AG20443 (cell line): ENCODE measurements around the gene NPY4R.
"Not testable (repeated sequence)": the region's sequence is repeated elsewhere in the genome, so short reads cannot be mapped to it uniquely, and the experiment has no call there.

Experiments used
- DNase-seq: peaks from one replicate; pipeline ENCODE4 v3.0.0; 2012; ENCODE audit warnings: low spot score, mixed read lengths

Gene NPY4R

GRCh38 chr10:46457071-46457470 is 8.7 kb downstream of the NPY4R start:
- not testable (repeated sequence) for DNase-seq

- DNase-seq = not testable (repeated sequence)
Observed at GRCh38 chr10:46455992-46456391, 9.8 kb downstream of the NPY4R start.

- not testable (repeated sequence) for DNase-seq
Observed at GRCh38 chr10:46451365-46451764, 14.4 kb downstream of the NPY4R start.

DNA sequence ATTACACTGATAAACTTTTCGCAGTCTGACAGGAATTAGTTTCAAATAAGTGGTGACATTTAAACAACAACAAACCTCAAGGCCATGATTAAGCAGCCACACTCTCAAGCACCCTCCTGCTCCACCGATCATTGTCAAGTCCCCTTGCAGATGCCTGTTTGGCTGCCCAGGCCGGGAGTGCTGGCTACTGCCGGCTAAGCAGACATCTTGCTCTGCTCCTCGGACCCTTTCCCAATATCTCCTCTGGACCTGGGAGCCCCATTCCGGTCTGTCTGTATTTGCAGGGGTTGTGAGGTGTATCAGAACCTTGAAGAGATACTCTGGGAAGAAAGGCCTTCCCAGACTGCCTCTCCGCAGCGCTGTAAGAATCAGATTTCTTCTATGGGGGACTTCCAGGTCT is 14.9 kb downstream of the NPY4R start:
- not testable (repeated sequence) for DNase-seq

- not testable (repeated sequence) for DNase-seq
Observed at GRCh38 chr10:46447439-46447838, 18.3 kb downstream of the NPY4R start.

- not testable (repeated sequence) for DNase-seq
Observed at GRCh38 chr10:46445389-46446122, 20.2 kb downstream of the NPY4R start.

GRCh38 chr10:46443422-46443821 is 22.3 kb downstream of the NPY4R start:
- not testable (repeated sequence) for DNase-seq

GRCh38 chr10:46442706-46443275 is 23.0 kb downstream of the NPY4R start:
- not testable (repeated sequence) for DNase-seq

DNA sequence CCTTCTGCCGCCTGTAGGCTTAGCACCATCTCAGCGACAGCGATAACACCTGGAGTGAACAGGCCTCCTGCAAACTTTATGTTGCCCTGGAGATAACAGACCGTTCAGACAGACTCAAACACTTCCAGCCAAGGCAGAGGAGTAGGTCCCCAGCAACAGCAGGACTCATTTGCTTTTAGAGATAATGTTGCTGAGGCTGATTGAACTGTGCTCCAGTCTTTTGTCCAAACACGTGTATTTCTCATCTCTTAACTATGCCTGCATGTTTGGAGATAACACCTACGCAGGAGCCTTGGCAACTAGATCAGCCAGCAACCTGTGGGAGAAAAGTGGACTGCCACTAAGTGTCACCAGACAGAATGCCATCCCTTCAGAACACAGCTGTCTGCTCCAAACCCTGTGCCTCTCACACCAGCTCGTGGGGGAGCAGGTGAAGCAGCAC is 23.9 kb downstream of the NPY4R start:
- peak; percentile 1 for DNase-seq

DNA sequence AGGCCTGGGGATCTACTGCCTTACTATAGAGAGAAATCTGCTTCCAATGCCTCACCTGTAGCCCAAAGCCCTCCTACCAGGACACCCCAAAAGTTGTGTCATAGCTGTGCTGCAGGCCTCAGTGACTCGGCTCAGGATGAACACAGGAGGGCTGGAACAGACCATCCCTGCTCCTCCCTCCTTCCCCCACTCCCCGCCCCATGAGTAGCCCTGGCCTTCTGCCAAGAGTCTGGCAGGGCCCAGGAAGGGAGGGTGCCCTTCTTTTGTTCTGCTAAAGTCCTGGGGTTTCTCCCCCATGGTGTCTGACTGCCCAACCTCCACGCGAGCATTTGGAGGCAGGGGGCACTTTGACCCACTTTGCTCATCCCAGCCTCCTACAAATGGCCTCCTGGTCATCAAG is 24.8 kb downstream of the NPY4R start:
- DNase-seq = not testable (repeated sequence)

DNA sequence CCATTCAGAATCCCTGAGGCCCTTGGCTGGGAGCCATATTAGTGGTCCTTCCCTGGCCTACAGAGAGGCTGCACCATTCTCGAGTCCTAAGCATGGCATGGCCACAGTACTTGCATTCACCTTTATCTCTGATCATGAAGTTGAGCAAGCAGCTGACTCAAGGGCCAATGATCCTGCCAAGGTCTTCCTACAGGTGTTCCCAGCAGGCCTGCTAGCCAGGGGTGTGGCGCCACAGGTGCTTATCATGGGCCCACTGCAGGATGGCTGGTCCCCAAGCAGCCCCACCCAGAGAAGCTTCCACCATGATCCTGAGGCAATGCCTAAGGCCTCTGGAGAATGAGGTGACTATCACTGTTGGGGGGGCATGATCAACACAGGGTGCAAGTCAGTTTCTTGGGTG is 42.2 kb downstream of the NPY4R start:
- DNase-seq = not testable (repeated sequence)

DNA sequence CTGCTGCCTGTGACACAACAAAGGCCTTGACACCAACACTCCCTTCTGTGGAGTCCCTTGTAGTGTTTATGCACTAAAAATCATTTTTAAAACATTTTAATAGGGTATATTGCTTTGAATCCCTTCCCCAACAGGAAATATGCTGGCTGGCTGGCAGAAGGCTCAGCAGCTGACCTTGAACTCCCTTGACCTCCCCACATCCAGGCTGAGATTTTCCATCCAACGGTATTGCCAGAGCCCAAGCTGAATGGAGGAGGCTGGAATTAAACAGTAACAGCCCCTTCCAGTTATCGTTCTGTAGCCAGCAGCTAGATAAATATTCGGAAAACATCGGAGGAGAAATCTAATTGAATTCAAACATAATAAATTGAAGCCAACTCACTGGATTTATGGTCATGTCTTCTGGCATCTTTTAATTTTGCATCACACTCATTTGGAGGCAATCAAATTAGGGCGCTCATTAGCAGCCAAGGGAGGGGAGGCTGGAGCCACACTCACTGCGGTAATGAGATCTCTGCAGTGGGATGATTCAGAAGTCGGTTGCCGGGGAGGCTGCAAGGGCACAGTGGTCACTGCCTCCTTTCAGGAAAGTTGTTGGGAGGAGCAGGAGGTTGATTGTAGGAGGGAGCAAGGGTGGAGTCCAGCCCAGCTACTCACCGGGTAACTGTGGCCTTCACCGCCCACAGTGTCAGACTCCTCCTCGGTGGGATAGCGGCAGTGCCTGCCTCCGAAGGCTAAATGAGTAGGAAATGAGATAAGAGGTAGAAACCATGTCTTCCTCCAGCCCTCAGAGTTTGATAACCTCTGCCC is 46.0 kb downstream of the NPY4R start:
- DNase-seq = not testable (repeated sequence)

GRCh38 chr10:46418283-46418682 is 47.5 kb downstream of the NPY4R start:
- not testable (repeated sequence) for DNase-seq

DNA sequence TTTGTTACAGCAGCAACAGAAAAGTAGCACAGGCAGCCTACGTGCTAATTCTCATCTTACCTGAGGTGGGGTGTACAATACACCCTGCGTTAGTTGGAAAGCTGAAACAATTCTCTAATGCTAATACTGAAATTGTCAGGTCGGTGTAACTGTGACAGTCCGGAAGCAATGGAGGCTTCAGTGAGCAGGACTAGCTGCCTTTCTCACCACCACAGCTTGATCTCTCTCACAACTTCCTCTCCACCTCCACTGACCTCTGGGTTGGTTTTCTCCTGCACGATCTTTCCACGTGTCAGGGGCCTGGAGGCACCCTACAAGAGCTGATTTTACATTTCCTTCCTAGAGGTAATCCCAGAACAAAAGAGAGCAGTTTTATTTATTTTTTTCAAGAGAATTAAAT is 50.5 kb downstream of the NPY4R start:
- DNase-seq = not testable (repeated sequence)

DNA sequence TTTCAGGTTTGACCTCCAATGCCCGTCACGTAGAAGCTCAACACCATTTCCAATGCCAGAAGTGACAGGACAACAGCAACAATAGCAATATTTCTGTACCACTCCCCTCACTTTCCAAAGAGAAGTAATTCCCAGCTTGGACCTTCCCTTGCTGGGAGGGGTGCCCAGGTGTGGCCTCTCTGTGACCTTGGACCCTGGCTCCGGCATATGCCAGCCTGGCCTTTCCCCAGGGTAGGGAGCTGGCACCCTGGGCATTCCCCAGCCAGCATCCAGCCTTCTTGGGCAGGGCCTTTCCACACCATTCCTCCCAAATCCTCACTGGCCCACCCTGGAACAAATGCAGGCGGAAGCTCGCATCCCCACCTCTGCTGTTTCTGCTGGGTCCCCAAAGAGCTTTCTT is 53.1 kb downstream of the NPY4R start:
- not testable (repeated sequence) for DNase-seq

DNA sequence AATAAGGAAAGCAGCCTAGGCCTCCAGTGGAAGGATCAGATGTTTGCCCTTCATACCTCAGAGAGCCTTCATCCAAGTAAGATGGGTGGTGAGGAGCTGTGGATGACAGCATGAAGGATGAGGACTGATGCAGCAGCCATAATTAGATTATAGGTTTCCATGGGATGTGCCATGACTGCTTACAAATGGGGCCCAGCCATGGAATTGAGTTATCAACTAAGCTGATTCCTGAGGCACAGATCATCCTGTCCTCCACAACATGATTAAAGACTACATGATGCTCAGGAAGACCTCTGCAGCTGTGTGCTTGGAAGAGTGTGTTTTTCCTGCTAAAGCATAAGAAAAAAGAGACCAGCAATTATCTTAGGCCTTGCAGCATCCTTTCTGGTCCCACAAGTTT is 54.6 kb downstream of the NPY4R start:
- DNase-seq = not testable (repeated sequence)
